ENCODE results near the gene CYB5RL. TPM values are rescaled to one million over a fixed set of nuclear protein-coding genes. Genes with fewer than 3 reads are reported as not detected.

The CYB5RL gene
- polyA plus RNA-seq, 1 of the 3 experiments (the other 2 are of a cell fraction), result 3.3 TPM

GRCh38 chr1:54204199-54204598 is 4.4 kb upstream of the CYB5RL start:
- peaks cover 0 to 11% of the 10 kb centered on the region in 2 experiments; a peak in 2 of 4 replicates for H3K4me1 ChIP-seq (ENCODE audit: control insufficient read depth in 1 of 2, insufficient read depth in 2 of 2, low read depth in 1 of 2, low read length in 1 of 2)
- H3K4me2 ChIP-seq, result no peak overlapping the region
- no peak overlapping the region for H3K27ac ChIP-seq (ENCODE audit: low read depth in 2 of 2, low read length in 1 of 2)
- 85% methylated on average over 7 of the region's 7 CpGs for WGBS (ENCODE audit: low lambda C conversion rate)
- H3K9ac ChIP-seq, result no peak overlapping the region
- H3K9me3 ChIP-seq, result no peaks in the 10 kb centered on the region
- H4K20me1 ChIP-seq (ENCODE audit: insufficient read depth), result no peaks in the 10 kb centered on the region
- H3K27me3 ChIP-seq (ENCODE audit: insufficient read depth), result no peaks in the 10 kb centered on the region
- ChIA-PET POLR2A (no interaction called here), CTCF (interaction anchor here (0.6 kb wide), 1 partner anchor 158 kb away, joined by 3 read pairs; no protein-coding TSS in a partner anchor)
- peaks cover 25 to 34% of the 10 kb centered on the region in 2 experiments for H3K36me3 ChIP-seq (replicated peaks in 1 of 2; ENCODE audit: control insufficient read depth in 1 of 2, insufficient read depth in 2 of 2, low read length in 1 of 2)
- TF ChIP-seq FOSL2 (IDR thresholded peaks at IDR 0.05; ENCODE audit: borderline replicate concordance, low read depth), result no peak
- no peak for TF ChIP-seq NRF1 (IDR thresholded peaks at IDR 0.05; ENCODE audit: low read depth, low read length)
- no peak for TF ChIP-seq ELF1 (IDR thresholded peaks at IDR 0.05)
- TF ChIP-seq FOXJ3 (CRISPR knock-in tag; IDR thresholded peaks at IDR 0.05), result no peak
- TF ChIP-seq USF1 (IDR thresholded peaks at IDR 0.05; ENCODE audit: borderline replicate concordance, low read depth), result no peak
- TF ChIP-seq SMC3 (IDR thresholded peaks at IDR 0.05; ENCODE audit: low read depth, low read length), result no peak
- no peak for TF ChIP-seq ZBTB33 (IDR thresholded peaks at IDR 0.05; ENCODE audit: borderline replicate concordance, low read depth)
- no peak for TF ChIP-seq EP300 (IDR thresholded peaks at IDR 0.05; ENCODE audit: borderline replicate concordance in 1 of 2, low read depth in 1 of 2, low read length in 1 of 2)
- no peak for TF ChIP-seq MXI1 (IDR thresholded peaks at IDR 0.05; ENCODE audit: low read depth, low read length)
- no peak for DNase-seq
- H3F3A ChIP-seq (replicated peaks; ENCODE audit: insufficient read depth), result no peaks in the 10 kb centered on the region
- H3K9me2 ChIP-seq, result no peaks in the 10 kb centered on the region
- peaks cover 42% of the 10 kb centered on the region for H3K79me2 ChIP-seq (ENCODE audit: insufficient read depth)
- H2AFZ ChIP-seq (ENCODE audit: low read depth), result no peak overlapping the region
- no peak overlapping the region for H3K4me3 ChIP-seq (ENCODE audit: low read depth in 2 of 2, low read length in 1 of 2)

- Histone ChIP-seq H3K4me3 (ENCODE audit: low read depth in 2 of 2, low read length in 1 of 2) (peak overlapping the region; percentile 90 to 96), H3K79me2 (ENCODE audit: insufficient read depth) (peaks cover 42% of the 10 kb centered on the region), H3K4me2 (peak overlapping the region; percentile 85), H3K9ac (peak overlapping the region; percentile 92), H3K27ac (ENCODE audit: low read depth in 2 of 2, low read length in 1 of 2) (peak overlapping the region in 1 of 2 experiments; percentile 20; a peak in 2 of 4 replicates), H4K20me1 (ENCODE audit: insufficient read depth) (no peaks in the 10 kb centered on the region), H3K27me3 (ENCODE audit: insufficient read depth) (no peaks in the 10 kb centered on the region), H3F3A (replicated peaks; ENCODE audit: insufficient read depth) (no peaks in the 10 kb centered on the region), H3K4me1 (ENCODE audit: control insufficient read depth in 1 of 2, insufficient read depth in 2 of 2, low read depth in 1 of 2, low read length in 1 of 2) (peaks cover 0 to 14% of the 10 kb centered on the region in 2 experiments; a peak in 2 of 4 replicates), H3K9me2 (no peaks in the 10 kb centered on the region), H3K36me3 (replicated peaks in 1 of 2; ENCODE audit: control insufficient read depth in 1 of 2, insufficient read depth in 2 of 2, low read length in 1 of 2) (peaks cover 13% of the 10 kb centered on the region in 2 experiments), H3K9me3 (no peaks in the 10 kb centered on the region), H2AFZ (ENCODE audit: low read depth) (peak overlapping the region; percentile 96)
- WGBS (ENCODE audit: low lambda C conversion rate), result 1% methylated on average over 7 of the region's 15 CpGs
- DNase-seq, result no peak
- POLR2A ChIA-PET, result interaction anchor here (1.3 to 1.9 kb wide), 2 partner anchors 20 to 27 kb away, joined by 3 to 4 read pairs; no protein-coding TSS in a partner anchor
- CTCF ChIA-PET, result interaction anchor here (0.7 to 2.1 kb wide), 6 partner anchors 13 to 289 kb away, joined by 3 to 5 read pairs (median 4); no protein-coding TSS in a partner anchor
- TF ChIP-seq PBX3 (IDR thresholded peaks at IDR 0.05) (no peak), RAD21 (IDR thresholded peaks at IDR 0.05; ENCODE audit: low read length) (no peak), CHD2 (IDR thresholded peaks at IDR 0.05; ENCODE audit: low read length, partially characterized antibody) (no peak), NFIC (IDR thresholded peaks at IDR 0.05; ENCODE audit: borderline replicate concordance) (no peak), RFX5 (IDR thresholded peaks at IDR 0.05; ENCODE audit: low read length) (no peak), ELF1 (IDR thresholded peaks at IDR 0.05) (no peak), EP300 (IDR thresholded peaks at IDR 0.05; ENCODE audit: borderline replicate concordance in 1 of 2, low read depth in 1 of 2, low read length in 1 of 2) (no peak), YY1 (IDR thresholded peaks at IDR 0.05; ENCODE audit: low read depth) (no peak), MXI1 (IDR thresholded peaks at IDR 0.05; ENCODE audit: low read depth, low read length) (no peak), USF2 (IDR thresholded peaks at IDR 0.05; ENCODE audit: borderline replicate concordance, low read depth, low read length) (no peak), MEF2A (IDR thresholded peaks at IDR 0.05; ENCODE audit: borderline replicate concordance, low read depth) (no peak), TAF1 (IDR thresholded peaks at IDR 0.05; ENCODE audit: borderline replicate concordance, low read depth, low read length) (no peak), CTCF (IDR thresholded peaks at IDR 0.05) (no peak), GATA2 (CRISPR knock-in tag; IDR thresholded peaks at IDR 0.05) (no peak), NRF1 (IDR thresholded peaks at IDR 0.05; ENCODE audit: low read depth, low read length) (no peak), JUND (IDR thresholded peaks at IDR 0.05) (no peak), RCOR1 (IDR thresholded peaks at IDR 0.05; ENCODE audit: low read length) (no peak)
These were observed 728 bp upstream of the CYB5RL start for GRCh38 chr1:54200519-54200997.

All from SK-N-SH (cell line).